Measurements from ENCODE around the gene INSL3. TPM values are rescaled to one million over a fixed set of nuclear protein-coding genes. Genes with fewer than 3 reads are reported as not detected.

The INSL3 gene
- polyA plus RNA-seq, 1 donor from 2014 or later = not detected

DNA sequence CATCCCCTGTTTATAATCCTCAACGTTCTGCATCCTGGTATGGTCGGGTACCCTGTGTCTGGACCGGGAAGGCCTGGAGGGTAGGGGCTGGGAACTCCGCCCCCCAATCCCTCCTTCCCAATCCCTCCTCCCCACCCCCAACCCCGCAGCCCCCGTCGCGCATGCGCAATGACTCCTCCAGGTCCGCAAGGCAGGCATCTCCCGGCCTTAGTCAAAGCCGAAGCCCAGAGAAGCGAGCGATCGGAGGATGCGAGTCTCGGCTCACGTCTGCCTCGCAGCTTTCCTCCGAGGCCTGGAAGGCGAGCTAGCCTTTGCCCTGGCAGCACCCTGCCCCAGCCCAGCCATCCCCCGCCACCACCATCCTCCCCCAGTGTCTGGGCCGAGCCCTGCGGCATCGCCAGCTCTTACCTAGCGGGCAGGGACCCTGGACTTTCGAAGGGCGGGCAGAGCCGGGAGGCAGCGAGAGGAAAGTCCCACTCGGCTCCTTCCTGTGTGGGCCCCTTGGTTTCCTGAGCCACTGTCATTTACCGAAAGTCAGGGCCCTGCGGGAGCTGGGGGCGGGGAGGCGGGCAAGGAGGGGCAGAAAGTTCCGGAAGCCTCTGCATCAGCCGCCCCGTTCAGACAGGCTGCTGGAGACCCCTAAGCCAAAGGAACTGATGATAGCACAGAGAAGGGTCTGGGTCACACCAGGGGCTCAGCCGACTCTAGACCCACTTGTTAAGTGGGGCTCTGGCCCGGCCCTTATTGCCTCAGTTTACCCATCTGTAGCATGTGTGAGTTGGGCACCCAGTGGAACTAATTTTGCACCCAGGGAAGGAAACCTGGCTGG is 26.4 kb upstream of the INSL3 start, which contains the start of gene JAK3:
TSS of gene JAK3 (minus strand) at position 445 of the 829 bp plus-strand sequence. CDS start 3,565 bp downstream, outside the sequence.
- Histone ChIP-seq H3K27ac (ENCODE audit: low read length) (no peak within 1 kb of the TSS), H3K9me2 (ENCODE audit: insufficient read depth, low read length) (no peaks in the 10 kb centered on the region), H3F3A (ENCODE audit: insufficient read depth, low read length, poor library complexity, severe bottlenecking) (no peaks in the 10 kb centered on the region), H3K36me3 (ENCODE audit: insufficient read depth, low read length) (no peaks in the 10 kb centered on the region), H3K27me3 (ENCODE audit: insufficient read depth, low read depth, low read length) (no peaks in the 10 kb centered on the region), H3K4me2 (ENCODE audit: low read length) (no peak within 1 kb of the TSS), H3K79me2 (replicated peaks; ENCODE audit: insufficient read depth, low read length) (no peaks in the 10 kb centered on the region), H4K20me1 (ENCODE audit: insufficient read depth) (no peaks in the 10 kb centered on the region), H3K4me3 (ENCODE audit: low read length) (peak within 1 kb of the TSS; percentile 48), H3K9me3 (ENCODE audit: low read length) (no peaks in the 10 kb centered on the region), H3K9ac (ENCODE audit: low read length) (peak within 1 kb of the TSS; percentile 48), H2AFZ (ENCODE audit: low read depth, low read length) (no peak within 1 kb of the TSS)
- TF ChIP-seq SMC3 (conservative IDR thresholded peaks at IDR 0.05; ENCODE audit: poor library complexity) (no peak), EP300 (conservative IDR thresholded peaks at IDR 0.05; ENCODE audit: poor library complexity, severe bottlenecking) (no peak), MXI1 (conservative IDR thresholded peaks at IDR 0.05; ENCODE audit: poor library complexity, severe bottlenecking) (no peak), RAD21 (conservative IDR thresholded peaks at IDR 0.05) (no peak), POLR2AphosphoS5 (IDR thresholded peaks at IDR 0.05) (no peak), TAF1 (IDR thresholded peaks at IDR 0.05; ENCODE audit: low read depth) (no peak), EZH2 (IDR thresholded peaks at IDR 0.05; ENCODE audit: borderline replicate concordance, insufficient read depth, low read length, poor library complexity, severe bottlenecking) (no peak)
- TF ChIP-seq, protein P1, sequence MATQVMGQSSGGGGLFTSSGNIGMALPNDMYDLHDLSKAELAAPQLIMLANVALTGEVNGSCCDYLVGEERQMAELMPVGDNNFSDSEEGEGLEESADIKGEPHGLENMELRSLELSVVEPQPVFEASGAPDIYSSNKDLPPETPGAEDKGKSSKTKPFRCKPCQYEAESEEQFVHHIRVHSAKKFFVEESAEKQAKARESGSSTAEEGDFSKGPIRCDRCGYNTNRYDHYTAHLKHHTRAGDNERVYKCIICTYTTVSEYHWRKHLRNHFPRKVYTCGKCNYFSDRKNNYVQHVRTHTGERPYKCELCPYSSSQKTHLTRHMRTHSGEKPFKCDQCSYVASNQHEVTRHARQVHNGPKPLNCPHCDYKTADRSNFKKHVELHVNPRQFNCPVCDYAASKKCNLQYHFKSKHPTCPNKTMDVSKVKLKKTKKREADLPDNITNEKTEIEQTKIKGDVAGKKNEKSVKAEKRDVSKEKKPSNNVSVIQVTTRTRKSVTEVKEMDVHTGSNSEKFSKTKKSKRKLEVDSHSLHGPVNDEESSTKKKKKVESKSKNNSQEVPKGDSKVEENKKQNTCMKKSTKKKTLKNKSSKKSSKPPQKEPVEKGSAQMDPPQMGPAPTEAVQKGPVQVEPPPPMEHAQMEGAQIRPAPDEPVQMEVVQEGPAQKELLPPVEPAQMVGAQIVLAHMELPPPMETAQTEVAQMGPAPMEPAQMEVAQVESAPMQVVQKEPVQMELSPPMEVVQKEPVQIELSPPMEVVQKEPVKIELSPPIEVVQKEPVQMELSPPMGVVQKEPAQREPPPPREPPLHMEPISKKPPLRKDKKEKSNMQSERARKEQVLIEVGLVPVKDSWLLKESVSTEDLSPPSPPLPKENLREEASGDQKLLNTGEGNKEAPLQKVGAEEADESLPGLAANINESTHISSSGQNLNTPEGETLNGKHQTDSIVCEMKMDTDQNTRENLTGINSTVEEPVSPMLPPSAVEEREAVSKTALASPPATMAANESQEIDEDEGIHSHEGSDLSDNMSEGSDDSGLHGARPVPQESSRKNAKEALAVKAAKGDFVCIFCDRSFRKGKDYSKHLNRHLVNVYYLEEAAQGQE (IDR thresholded peaks at IDR 0.05; ENCODE audit: borderline replicate concordance) = no peak
- TF ChIP-seq, protein P2, sequence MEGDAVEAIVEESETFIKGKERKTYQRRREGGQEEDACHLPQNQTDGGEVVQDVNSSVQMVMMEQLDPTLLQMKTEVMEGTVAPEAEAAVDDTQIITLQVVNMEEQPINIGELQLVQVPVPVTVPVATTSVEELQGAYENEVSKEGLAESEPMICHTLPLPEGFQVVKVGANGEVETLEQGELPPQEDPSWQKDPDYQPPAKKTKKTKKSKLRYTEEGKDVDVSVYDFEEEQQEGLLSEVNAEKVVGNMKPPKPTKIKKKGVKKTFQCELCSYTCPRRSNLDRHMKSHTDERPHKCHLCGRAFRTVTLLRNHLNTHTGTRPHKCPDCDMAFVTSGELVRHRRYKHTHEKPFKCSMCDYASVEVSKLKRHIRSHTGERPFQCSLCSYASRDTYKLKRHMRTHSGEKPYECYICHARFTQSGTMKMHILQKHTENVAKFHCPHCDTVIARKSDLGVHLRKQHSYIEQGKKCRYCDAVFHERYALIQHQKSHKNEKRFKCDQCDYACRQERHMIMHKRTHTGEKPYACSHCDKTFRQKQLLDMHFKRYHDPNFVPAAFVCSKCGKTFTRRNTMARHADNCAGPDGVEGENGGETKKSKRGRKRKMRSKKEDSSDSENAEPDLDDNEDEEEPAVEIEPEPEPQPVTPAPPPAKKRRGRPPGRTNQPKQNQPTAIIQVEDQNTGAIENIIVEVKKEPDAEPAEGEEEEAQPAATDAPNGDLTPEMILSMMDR (IDR thresholded peaks at IDR 0.05; ENCODE audit: poor library complexity, severe bottlenecking) = no peak

DNA sequence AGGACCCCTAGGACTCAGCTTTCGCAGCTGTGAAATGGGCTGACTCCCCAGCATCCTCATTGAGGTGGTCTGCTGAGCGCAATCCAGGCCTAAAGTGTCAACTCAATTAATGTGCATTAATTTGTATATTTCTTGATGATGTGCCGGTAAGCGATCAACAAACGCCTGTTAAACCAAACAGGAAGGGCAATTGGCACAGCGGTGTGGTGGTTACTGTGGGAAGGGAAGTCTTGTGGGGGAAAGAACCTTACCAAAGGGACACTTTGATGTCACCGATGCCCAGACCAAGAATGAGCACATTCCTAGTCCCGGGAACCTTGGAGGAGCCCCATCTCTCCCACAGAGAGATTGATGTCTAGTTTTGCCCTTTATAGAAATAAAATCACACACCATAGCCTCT is 24.8 kb upstream of the INSL3 start:
- Histone ChIP-seq H3K79me2 (replicated peaks; ENCODE audit: insufficient read depth, low read length) (no peaks in the 10 kb centered on the region), H4K20me1 (ENCODE audit: insufficient read depth) (no peaks in the 10 kb centered on the region), H2AFZ (ENCODE audit: low read depth, low read length) (no peak overlapping the region), H3K4me3 (ENCODE audit: low read length) (no peak overlapping the region), H3K9me2 (ENCODE audit: insufficient read depth, low read length) (no peaks in the 10 kb centered on the region), H3K27me3 (ENCODE audit: insufficient read depth, low read depth, low read length) (peaks cover 14% of the 10 kb centered on the region), H3K27ac (ENCODE audit: low read length) (no peak overlapping the region), H3K9me3 (ENCODE audit: low read length) (no peaks in the 10 kb centered on the region), H3F3A (ENCODE audit: insufficient read depth, low read length, poor library complexity, severe bottlenecking) (no peaks in the 10 kb centered on the region), H3K4me2 (ENCODE audit: low read length) (no peak overlapping the region), H3K9ac (ENCODE audit: low read length) (no peak overlapping the region), H3K36me3 (ENCODE audit: insufficient read depth, low read length) (no peaks in the 10 kb centered on the region)
- TF ChIP-seq, protein P2 (IDR thresholded peaks at IDR 0.05; ENCODE audit: poor library complexity, severe bottlenecking) = no peak
- TF ChIP-seq TAF1 (IDR thresholded peaks at IDR 0.05; ENCODE audit: low read depth) (no peak), EZH2 (IDR thresholded peaks at IDR 0.05; ENCODE audit: borderline replicate concordance, insufficient read depth, low read length, poor library complexity, severe bottlenecking) (no peak), MXI1 (conservative IDR thresholded peaks at IDR 0.05; ENCODE audit: poor library complexity, severe bottlenecking) (no peak), RAD21 (conservative IDR thresholded peaks at IDR 0.05) (no peak), POLR2AphosphoS5 (IDR thresholded peaks at IDR 0.05) (no peak), EP300 (conservative IDR thresholded peaks at IDR 0.05; ENCODE audit: poor library complexity, severe bottlenecking) (no peak), SMC3 (conservative IDR thresholded peaks at IDR 0.05; ENCODE audit: poor library complexity) (no peak)
- TF ChIP-seq, protein P1 (IDR thresholded peaks at IDR 0.05; ENCODE audit: borderline replicate concordance) = no peak
